GM23338 (cell line): Measurements from ENCODE around the gene GCG. TPM values are rescaled to one million over a fixed set of nuclear protein-coding genes. Genes with fewer than 3 reads are reported as not detected.

Experiments
- ATAC-seq: fragments of 200-7000 bp; cut with Tn5 transposase; 3 replicates; pipeline ENCODE4 v1.9.1; 2020
- DNase-seq: peaks from one replicate; pipeline ENCODE4 v3.0.0-alpha.2; 2015; ENCODE audit warnings: low spot score
- H2AFZ ChIP-seq: fragments of 200-600 bp; sonication (generic); 2 replicates; pipeline ENCODE4 v1.8.0; 2016; ENCODE audit warnings: antibody characterized with exemption, mild to moderate bottlenecking, moderate library complexity
- H3F3A ChIP-seq: fragments of 200-600 bp; sonication (generic); replicated peaks from 2 replicates; pipeline ENCODE4 v1.8.0; 2017; ENCODE audit warnings: antibody characterized with exemption, mixed run types, low read depth
- H3K27ac ChIP-seq: fragments of 200-600 bp; sonication (generic); 2 replicates; pipeline ENCODE4 v1.6.1; 2016; ENCODE audit warnings: low read depth
- H3K27me3 ChIP-seq: fragments of 200-600 bp; sonication (generic); 2 replicates; pipeline ENCODE4 v1.8.0; 2016; ENCODE audit warnings: mild to moderate bottlenecking, mixed run types, moderate library complexity; ENCODE audit not compliant: insufficient read depth
- H3K36me3 ChIP-seq: fragments of 200-600 bp; sonication (generic); 2 replicates; pipeline ENCODE4 v1.8.0; 2016; ENCODE audit warnings: mild to moderate bottlenecking; ENCODE audit not compliant: insufficient read depth
- H3K4me1 ChIP-seq: fragments of 200-600 bp; sonication (generic); 2 replicates; pipeline ENCODE4 v1.8.0; 2016; ENCODE audit warnings: mild to moderate bottlenecking, moderate library complexity; ENCODE audit not compliant: insufficient read depth
- H3K4me2 ChIP-seq: fragments of 200-600 bp; sonication (generic); 2 replicates; pipeline ENCODE4 v1.7.1; 2017; ENCODE audit warnings: mixed run types
- H3K4me3 ChIP-seq: fragments of 200-600 bp; sonication (generic); 2 replicates; pipeline ENCODE4 v1.6.1; 2016; ENCODE audit warnings: mixed run types
- H3K79me2 ChIP-seq: fragments of 200-600 bp; sonication (generic); replicated peaks from 2 replicates; pipeline ENCODE4 v1.8.0; 2017; ENCODE audit warnings: mild to moderate bottlenecking; ENCODE audit not compliant: insufficient read depth
- H3K9me2 ChIP-seq: fragments of 200-600 bp; sonication (generic); 2 replicates; pipeline ENCODE4 v1.8.0; 2017; ENCODE audit not compliant: insufficient read depth
- H4K20me1 ChIP-seq: fragments of 200-600 bp; sonication (generic); replicated peaks from 2 replicates; pipeline ENCODE4 v1.8.0; 2017; ENCODE audit warnings: mild to moderate bottlenecking; ENCODE audit not compliant: insufficient read depth
- H3K27ac Mint-ChIP-seq: 2 replicates; pipeline ENCODE4 v1.8.0; 2020; ENCODE audit warnings: inconsistent platforms, mild to moderate bottlenecking, moderate library complexity, mixed read lengths
- H3K27me3 Mint-ChIP-seq: 3 replicates; pipeline ENCODE4 v1.8.0; 2022; ENCODE audit warnings: low read depth, mild to moderate bottlenecking, moderate library complexity, mixed read lengths, inconsistent platforms; ENCODE audit not compliant: insufficient read depth, poor library complexity
- H3K36me3 Mint-ChIP-seq: 3 replicates; pipeline ENCODE4 v1.8.0; 2021; ENCODE audit warnings: low read depth, mild to moderate bottlenecking, inconsistent platforms, moderate library complexity, mixed read lengths
- H3K4me1 Mint-ChIP-seq: 3 replicates; pipeline ENCODE4 v1.8.0; 2020; ENCODE audit warnings: mild to moderate bottlenecking, inconsistent platforms, mixed read lengths
- H3K4me3 Mint-ChIP-seq: 3 replicates; pipeline ENCODE4 v1.8.0; 2021; ENCODE audit warnings: moderate library complexity, mild to moderate bottlenecking, inconsistent platforms, mixed read lengths
- H3K9me3 Mint-ChIP-seq: 3 replicates; pipeline ENCODE4 v1.8.0; 2020; ENCODE audit warnings: moderate library complexity, mild to moderate bottlenecking, inconsistent platforms, mixed read lengths
- CREB1 ChIP-seq: fragments of 250-450 bp; sonication (Bioruptor Pico); IDR thresholded peaks from 2 replicates; pipeline ENCODE4 v1.5.0; 2020; ENCODE audit warnings: low read depth, mild to moderate bottlenecking, moderate library complexity
- EZH2phosphoT487 ChIP-seq: fragments of 200-600 bp; sonication (generic); IDR thresholded peaks from one replicate; pipeline ENCODE4 v1.8.1; 2018; ENCODE audit warnings: antibody characterized with exemption; ENCODE audit not compliant: unreplicated experiment
- NANOG ChIP-seq: IDR thresholded peaks from 2 replicates; pipeline ENCODE4 v1.6.1; 2016; ENCODE audit warnings: antibody characterized with exemption, borderline replicate concordance
- REST ChIP-seq: IDR thresholded peaks from one replicate; pipeline ENCODE4 v1.6.1; 2018; ENCODE audit warnings: antibody characterized with exemption; ENCODE audit not compliant: unreplicated experiment
- ZNF331 ChIP-seq: fragments of 250-450 bp; sonication (Bioruptor Pico); IDR thresholded peaks from 2 replicates; pipeline ENCODE4 v1.5.0; 2020; ENCODE audit warnings: low read depth, mild to moderate bottlenecking, moderate library complexity
- ZNF462 ChIP-seq: fragments of 250-450 bp; sonication (Bioruptor Pico); IDR thresholded peaks from 2 replicates; pipeline ENCODE4 v1.5.0; 2020; ENCODE audit warnings: mild to moderate bottlenecking, moderate library complexity
- polyA plus RNA-seq: library from polyadenylated mRNA; unstranded; fragments of >200 nt; fragmentation: Nextera tagmentation; extraction: Ambion mirVana; gene quantifications from 2 replicates; pipeline ENCODE4 v1.2.1, GENCODE V29; 2016
- total RNA-seq: library from RNA; depleted of rRNA; stranded (reverse); fragments of >200 nt; shearing (Covaris generic); gene quantifications from 2 replicates; pipeline ENCODE4 v1.2.3, GENCODE V29; 2014

Gene GCG
- total and polyA plus RNA-seq, 2 experiments from 2014 or later, result not detected

GRCh38 chr2:162106146-162106551 is 45.9 kb downstream of the GCG start (continued):
- TF ChIP-seq REST, result no peak

GRCh38 chr2:162103443-162104009 is 48.5 kb downstream of the GCG start:
- Histone ChIP-seq H3K79me2 (no peaks in the 10 kb centered on the region), H3K9me2 (no peaks in the 10 kb centered on the region), H3K36me3 (no peaks in the 10 kb centered on the region), H3K4me2 (no peak overlapping the region), H2AFZ (no peak overlapping the region), H3K27ac (no peak overlapping the region), H3K4me3 (no peak overlapping the region), H3K27me3 (no peaks in the 10 kb centered on the region), H3F3A (no peaks in the 10 kb centered on the region), H4K20me1 (0 out of 2 replicates have a peak, but pooled peaks cover 3% of the 10 kb centered on the region), H3K4me1 (no peaks in the 10 kb centered on the region)
- TF ChIP-seq NANOG (no peak), REST (no peak), CREB1 (CRISPR knock-in tag) (no peak), ZNF331 (CRISPR knock-in tag) (no peak)
- Mint-ChIP-seq H3K36me3 (no peaks in the 10 kb centered on the region), H3K4me1 (no peaks in the 10 kb centered on the region), H3K27me3 (no peaks in the 10 kb centered on the region), H3K4me3 (no peak overlapping the region), H3K27ac (no peak overlapping the region), H3K9me3 (no peaks in the 10 kb centered on the region; the same call in 2 of the 3 replicates)
- ATAC-seq, result no peak
- DNase-seq, result no peak

- no peaks in the 10 kb centered on the region for H3K36me3 ChIP-seq
- no peak for TF ChIP-seq CREB1 (CRISPR knock-in tag)
- TF ChIP-seq EZH2phosphoT487, result no peak
- no peak for TF ChIP-seq ZNF462 (CRISPR knock-in tag)
Measured at GRCh38 chr2:162100579-162100978, 51.5 kb downstream of the GCG start.

More at GRCh38 chr2:162100579-162100978, 51.5 kb downstream of the GCG start:
- no peaks in the 10 kb centered on the region for H3K9me2 ChIP-seq
- ATAC-seq (no peak), DNase-seq (no peak)
- H3K27me3 ChIP-seq, result no peaks in the 10 kb centered on the region
- no peak overlapping the region for H3K27ac Mint-ChIP-seq
- H2AFZ ChIP-seq, result no peak overlapping the region
- H3K9me3 Mint-ChIP-seq, result no peaks in the 10 kb centered on the region; the same call in 2 of the 3 replicates
- no peak overlapping the region for H3K27ac ChIP-seq
- no peak overlapping the region for H3K4me3 Mint-ChIP-seq
- no peaks in the 10 kb centered on the region for H3F3A ChIP-seq
- H4K20me1 ChIP-seq, result 0 out of 2 replicates have a peak, but pooled peaks cover 3% of the 10 kb centered on the region
- H3K27me3 Mint-ChIP-seq, result no peaks in the 10 kb centered on the region
- no peaks in the 10 kb centered on the region for H3K79me2 ChIP-seq
- no peak overlapping the region for H3K4me3 ChIP-seq
- H3K4me2 ChIP-seq, result no peak overlapping the region
- no peaks in the 10 kb centered on the region for H3K4me1 ChIP-seq
- no peaks in the 10 kb centered on the region for H3K4me1 Mint-ChIP-seq
- no peaks in the 10 kb centered on the region for H3K36me3 Mint-ChIP-seq
